ENCODE results near the gene TMEM176B.
"Not testable (repeated sequence)": the region's sequence is repeated elsewhere in the genome, so short reads cannot be mapped to it uniquely, and the experiment has no call there.

TMEM176B gene

GRCh38 chr7:150831851-150832250, 31.7 kb upstream of the TMEM176B start:
- no peak for TF ChIP-seq JUND (IDR thresholded peaks at IDR 0.05; ENCODE audit: low read depth)
- in situ Hi-C loops (cut with HindIII; ENCODE audit: low pct_unique_long_range_greater_than_20kb, low sequenced_read_pairs): no loop called here
- DNase-seq (ENCODE audit: low read depth in 1 of 2, low spot score in 1 of 2): no peak

- no peak for DNase-seq (ENCODE audit: low read depth in 1 of 2, low spot score in 1 of 2)
- in situ Hi-C loops (cut with HindIII; ENCODE audit: low pct_unique_long_range_greater_than_20kb, low sequenced_read_pairs): no loop called here
- TF ChIP-seq JUND (IDR thresholded peaks at IDR 0.05; ENCODE audit: low read depth): no peak
Observed at GRCh38 chr7:150830937-150831336, 30.8 kb upstream of the TMEM176B start.

GRCh38 chr7:150829426-150829825, 29.3 kb upstream of the TMEM176B start:
- in situ Hi-C loops (cut with HindIII; ENCODE audit: low pct_unique_long_range_greater_than_20kb, low sequenced_read_pairs): no loop called here
- DNase-seq (ENCODE audit: low read depth in 1 of 2, low spot score in 1 of 2): no peak
- no peak for TF ChIP-seq JUND (IDR thresholded peaks at IDR 0.05; ENCODE audit: low read depth)

- no peak for TF ChIP-seq JUND (IDR thresholded peaks at IDR 0.05; ENCODE audit: low read depth)
- in situ Hi-C loops (cut with HindIII; ENCODE audit: low pct_unique_long_range_greater_than_20kb, low sequenced_read_pairs): no loop called here
- no peak for DNase-seq (ENCODE audit: low read depth in 1 of 2, low spot score in 1 of 2)
Observed at GRCh38 chr7:150828384-150828783, 28.2 kb upstream of the TMEM176B start.

- in situ Hi-C loops (cut with HindIII; ENCODE audit: low pct_unique_long_range_greater_than_20kb, low sequenced_read_pairs): no loop called here
- no peak for TF ChIP-seq JUND (IDR thresholded peaks at IDR 0.05; ENCODE audit: low read depth)
- no peak for DNase-seq (ENCODE audit: low read depth in 1 of 2, low spot score in 1 of 2)
Observed at GRCh38 chr7:150826061-150826849, 26.1 kb upstream of the TMEM176B start.

GRCh38 chr7:150824379-150825177, 24.4 kb upstream of the TMEM176B start:
- DNase-seq (ENCODE audit: low read depth in 1 of 2, low spot score in 1 of 2): peak in 1 of 2 experiments; percentile 8
- in situ Hi-C loops (cut with HindIII; ENCODE audit: low pct_unique_long_range_greater_than_20kb, low sequenced_read_pairs): no loop called here
- no peak for TF ChIP-seq JUND (IDR thresholded peaks at IDR 0.05; ENCODE audit: low read depth)

- in situ Hi-C loops (cut with HindIII; ENCODE audit: low pct_unique_long_range_greater_than_20kb, low sequenced_read_pairs): no loop called here
- DNase-seq (ENCODE audit: low read depth in 1 of 2, low spot score in 1 of 2): no peak
- no peak for TF ChIP-seq JUND (IDR thresholded peaks at IDR 0.05; ENCODE audit: low read depth)
Observed at GRCh38 chr7:150823484-150824126, 23.4 kb upstream of the TMEM176B start.

- TF ChIP-seq JUND (IDR thresholded peaks at IDR 0.05; ENCODE audit: low read depth): no peak
- DNase-seq (ENCODE audit: low read depth in 1 of 2, low spot score in 1 of 2): no peak
- in situ Hi-C loops (cut with HindIII; ENCODE audit: low pct_unique_long_range_greater_than_20kb, low sequenced_read_pairs): no loop called here
Observed at GRCh38 chr7:150823043-150823442, 22.9 kb upstream of the TMEM176B start.

GRCh38 chr7:150820578-150821198, 20.5 kb upstream of the TMEM176B start:
- in situ Hi-C loops (cut with HindIII; ENCODE audit: low pct_unique_long_range_greater_than_20kb, low sequenced_read_pairs): no loop called here
- no peak for DNase-seq (ENCODE audit: low read depth in 1 of 2, low spot score in 1 of 2)
- no peak for TF ChIP-seq JUND (IDR thresholded peaks at IDR 0.05; ENCODE audit: low read depth)

GRCh38 chr7:150820148-150820547, 20.0 kb upstream of the TMEM176B start:
- DNase-seq (ENCODE audit: low read depth in 1 of 2, low spot score in 1 of 2): no peak
- in situ Hi-C loops (cut with HindIII; ENCODE audit: low pct_unique_long_range_greater_than_20kb, low sequenced_read_pairs): no loop called here
- no peak for TF ChIP-seq JUND (IDR thresholded peaks at IDR 0.05; ENCODE audit: low read depth)

GRCh38 chr7:150818971-150819370, 18.8 kb upstream of the TMEM176B start:
- no peak for DNase-seq (ENCODE audit: low read depth in 1 of 2, low spot score in 1 of 2)
- in situ Hi-C loops (cut with HindIII; ENCODE audit: low pct_unique_long_range_greater_than_20kb, low sequenced_read_pairs): no loop called here
- TF ChIP-seq JUND (IDR thresholded peaks at IDR 0.05; ENCODE audit: low read depth): no peak

- no peak for DNase-seq (ENCODE audit: low read depth in 1 of 2, low spot score in 1 of 2)
- in situ Hi-C loops (cut with HindIII; ENCODE audit: low pct_unique_long_range_greater_than_20kb, low sequenced_read_pairs): no loop called here
- no peak for TF ChIP-seq JUND (IDR thresholded peaks at IDR 0.05; ENCODE audit: low read depth)
Observed at GRCh38 chr7:150814328-150815001, 14.3 kb upstream of the TMEM176B start.

GRCh38 chr7:150807616-150808438, 7.7 kb upstream of the TMEM176B start:
- in situ Hi-C loops (cut with HindIII; ENCODE audit: low pct_unique_long_range_greater_than_20kb, low sequenced_read_pairs): not testable (repeated sequence)
- peak in 1 of 2 experiments; percentile 40 for DNase-seq (ENCODE audit: low read depth in 1 of 2, low spot score in 1 of 2)

Measured in T47D (cell line).